Natural killer cell (primary cell): ENCODE measurements around the gene KRT40. TPM values are rescaled to one million over a fixed set of nuclear protein-coding genes. Genes with fewer than 3 reads are reported as not detected.

Source experiments
- ATAC-seq, 3 donors: fragments of 150-1000 bp in 2 of 3; fragments of 200-7000 bp in 1 of 3; cut with Tn5 transposase; 1 replicate in 1 of 3; 2 replicates in 2 of 3; pipeline ENCODE4 v1.10.0; 2021; ENCODE audit warnings: mild to moderate bottlenecking in 2 of 3, moderate library complexity in 2 of 3
- DNase-seq, 2 donors: peaks; one replicate each; pipeline versions ENCODE4 v3.0.0 to v3.0.0-alpha.2; 2013 to 2021; ENCODE audit warnings: mixed read lengths in 1 of 2
- H3K27ac ChIP-seq: one replicate; pipeline ENCODE4 v1.5.1; 2013; ENCODE audit warnings: mild to moderate bottlenecking, low read length
- H3K27me3 ChIP-seq: one replicate; pipeline ENCODE4 v1.6.1; 2013; ENCODE audit warnings: low read length; ENCODE audit not compliant: control insufficient read depth, insufficient read depth
- H3K36me3 ChIP-seq: one replicate; pipeline ENCODE4 v1.6.1; 2013; ENCODE audit warnings: low read length; ENCODE audit not compliant: control insufficient read depth, insufficient read depth
- H3K4me1 ChIP-seq: one replicate; pipeline ENCODE4 v1.6.1; 2013; ENCODE audit warnings: low read length; ENCODE audit not compliant: control insufficient read depth, insufficient read depth
- H3K4me3 ChIP-seq: one replicate; pipeline ENCODE4 v1.5.1; 2013; ENCODE audit warnings: low read length
- H3K9me3 ChIP-seq: one replicate; pipeline ENCODE4 v1.6.1; 2013; ENCODE audit warnings: low read length; ENCODE audit not compliant: control insufficient read depth, insufficient read depth
- H3K27ac Mint-ChIP-seq, 2 donors: one replicate each; pipeline ENCODE4 v1.8.0; 2022; ENCODE audit warnings: mild to moderate bottlenecking in 2 of 2, mixed read lengths in 2 of 2, moderate library complexity in 1 of 2
- H3K27me3 Mint-ChIP-seq, 2 donors: one replicate each; pipeline ENCODE4 v1.8.0; 2022; ENCODE audit warnings: low read depth in 2 of 2, mixed read lengths in 2 of 2
- H3K36me3 Mint-ChIP-seq: one replicate; pipeline ENCODE4 v1.8.0; 2022; ENCODE audit warnings: mixed read lengths
- H3K4me1 Mint-ChIP-seq, 2 donors: one replicate each; pipeline ENCODE4 v1.8.0; 2022; ENCODE audit warnings: mixed read lengths in 2 of 2
- H3K4me3 Mint-ChIP-seq: one replicate; pipeline ENCODE4 v1.8.0; 2022; ENCODE audit warnings: mild to moderate bottlenecking, moderate library complexity, mixed read lengths
- H3K9me3 Mint-ChIP-seq, 2 donors: one replicate each; pipeline ENCODE4 v1.8.0; 2022; ENCODE audit warnings: mixed read lengths in 2 of 2
- CTCF ChIP-seq: fragments of 200-600 bp; IDR thresholded peaks from one replicate; pipeline ENCODE4 v1.8.0; 2022; ENCODE audit warnings: antibody characterized with exemption
- WGBS: methylation state at CpG from one replicate; pipeline ENCODE4 v1.1.7; 2013; ENCODE audit warnings: missing lambda C conversion rate; ENCODE audit not compliant: insufficient coverage; 5-methylcytosine and 5-hydroxymethylcytosine counted together
- intact Hi-C: fragments of 100-400 bp; cut with micrococcal nuclease; formaldehyde crosslinking; loops from one replicate; pipeline ENCODE4 v1.14.2; 2022
- total RNA-seq, 4 donors: library from RNA; stranded (reverse); fragments of 120-200 nt in 1 of 4; gene quantifications; one replicate each; pipeline versions ENCODE4 v1.2.3 to v1.2.4, GENCODE V29; 2013 to 2022

The KRT40 gene
- total RNA-seq, 3 donors from 2014 or later (not counting 1 experiment from before 2014, with no cell fraction given): not detected

- H3K36me3 Mint-ChIP-seq: no peaks in the 10 kb centered on the region
- Histone ChIP-seq H3K4me3 (no peak overlapping the region), H3K9me3 (no peaks in the 10 kb centered on the region), H3K36me3 (no peaks in the 10 kb centered on the region), H3K27me3 (no peaks in the 10 kb centered on the region), H3K4me1 (no peaks in the 10 kb centered on the region), H3K27ac (no peak overlapping the region)
- 85% methylated on average over 3 of the region's 3 CpGs for WGBS
- H3K9me3 Mint-ChIP-seq: no peaks in the 10 kb centered on the region
- ATAC-seq: no peak
- no peak overlapping the region for H3K4me3 Mint-ChIP-seq
- no peak for DNase-seq
- intact Hi-C loops: no loop called here
- H3K4me1 Mint-ChIP-seq: no peaks in the 10 kb centered on the region
- H3K27ac Mint-ChIP-seq: no peak overlapping the region
- H3K27me3 Mint-ChIP-seq: peaks cover 14 to 31% of the 10 kb centered on the region in 2 donors
- no peak for TF ChIP-seq CTCF
These were observed 9.8 kb downstream of the KRT40 start for GRCh38 chr17:40974366-40974765.

GRCh38 chr17:40967582-40967981, 16.5 kb downstream of the KRT40 start:
- no peak overlapping the region for H3K4me3 Mint-ChIP-seq
- H3K9me3 ChIP-seq: no peaks in the 10 kb centered on the region
- ATAC-seq: no peak

GRCh38 chr17:40966848-40967247, 17.3 kb downstream of the KRT40 start, which contains the start of gene KRT39:
KRT39 (minus strand) TSS chr17:40966948; CDS start chr17:40966856, 92 bp downstream.
- no CpG with 5 or more reads among the region's 1 CpG for WGBS

More at GRCh38 chr17:40967582-40967981, 16.5 kb downstream of the KRT40 start:
- H3K27ac ChIP-seq: no peak overlapping the region
- DNase-seq: no peak
- Mint-ChIP-seq H3K36me3 (no peaks in the 10 kb centered on the region), H3K4me1 (no peaks in the 10 kb centered on the region), H3K27me3 (peaks cover 9 to 26% of the 10 kb centered on the region in 2 donors), H3K27ac (no peak overlapping the region), H3K9me3 (no peaks in the 10 kb centered on the region)
- no peak for TF ChIP-seq CTCF
- no peak overlapping the region for H3K4me3 ChIP-seq
- H3K36me3 ChIP-seq: no peaks in the 10 kb centered on the region
- intact Hi-C loops: no loop called here
- WGBS: 60% methylated on average over 1 of the region's 1 CpG
- no peaks in the 10 kb centered on the region for H3K4me1 ChIP-seq
- H3K27me3 ChIP-seq: no peaks in the 10 kb centered on the region

More at GRCh38 chr17:40966848-40967247, 17.3 kb downstream of the KRT40 start, which contains the start of gene KRT39:
- Histone ChIP-seq H3K4me1 (no peaks in the 10 kb centered on the region), H3K27ac (no peak within 1 kb of the TSS), H3K4me3 (no peak within 1 kb of the TSS), H3K9me3 (no peaks in the 10 kb centered on the region), H3K27me3 (no peaks in the 10 kb centered on the region), H3K36me3 (no peaks in the 10 kb centered on the region)
- Mint-ChIP-seq H3K27ac (no peak within 1 kb of the TSS), H3K36me3 (no peaks in the 10 kb centered on the region), H3K4me3 (no peak within 1 kb of the TSS), H3K4me1 (no peaks in the 10 kb centered on the region), H3K27me3 (peaks cover 5 to 26% of the 10 kb centered on the region in 2 donors), H3K9me3 (no peaks in the 10 kb centered on the region)
- DNase-seq (no peak), ATAC-seq (no peak)
- intact Hi-C loops: no loop called here
- TF ChIP-seq CTCF: no peak
